ENCODE measurements around the gene OPCML.

The OPCML gene

GRCh38 chr11:132948252-132948651 is 584.0 kb downstream of the OPCML start:
- DNase-seq (ENCODE audit: low read depth in 2 of 2, low spot score in 1 of 2) = no peak

- no peak for DNase-seq (ENCODE audit: low read depth in 2 of 2, low spot score in 1 of 2)
Observed at GRCh38 chr11:132944569-132944944, 587.7 kb downstream of the OPCML start.

- no peak for DNase-seq (ENCODE audit: low read depth in 2 of 2, low spot score in 1 of 2)
Observed at GRCh38 chr11:132943706-132944568, 588.4 kb downstream of the OPCML start.

DNA sequence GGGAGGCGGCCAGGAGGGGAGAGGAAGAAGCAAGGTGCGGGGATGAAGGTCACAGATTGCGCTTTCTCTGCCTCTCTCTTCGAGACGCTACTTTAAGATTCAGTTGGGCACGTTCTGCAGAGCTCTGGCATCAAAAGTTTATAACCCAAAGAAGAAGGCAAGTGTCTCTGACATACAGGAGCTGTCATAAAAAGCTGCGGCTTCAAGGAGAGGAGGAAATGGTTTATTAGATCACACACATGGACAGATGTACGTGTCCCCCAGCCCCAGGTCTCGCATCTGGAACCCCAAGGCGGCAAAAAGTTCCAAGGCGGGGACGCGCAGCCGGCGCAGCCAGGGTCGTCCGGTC is 589.0 kb downstream of the OPCML start:
- DNase-seq (ENCODE audit: low read depth in 2 of 2, low spot score in 1 of 2) = no peak

DNA sequence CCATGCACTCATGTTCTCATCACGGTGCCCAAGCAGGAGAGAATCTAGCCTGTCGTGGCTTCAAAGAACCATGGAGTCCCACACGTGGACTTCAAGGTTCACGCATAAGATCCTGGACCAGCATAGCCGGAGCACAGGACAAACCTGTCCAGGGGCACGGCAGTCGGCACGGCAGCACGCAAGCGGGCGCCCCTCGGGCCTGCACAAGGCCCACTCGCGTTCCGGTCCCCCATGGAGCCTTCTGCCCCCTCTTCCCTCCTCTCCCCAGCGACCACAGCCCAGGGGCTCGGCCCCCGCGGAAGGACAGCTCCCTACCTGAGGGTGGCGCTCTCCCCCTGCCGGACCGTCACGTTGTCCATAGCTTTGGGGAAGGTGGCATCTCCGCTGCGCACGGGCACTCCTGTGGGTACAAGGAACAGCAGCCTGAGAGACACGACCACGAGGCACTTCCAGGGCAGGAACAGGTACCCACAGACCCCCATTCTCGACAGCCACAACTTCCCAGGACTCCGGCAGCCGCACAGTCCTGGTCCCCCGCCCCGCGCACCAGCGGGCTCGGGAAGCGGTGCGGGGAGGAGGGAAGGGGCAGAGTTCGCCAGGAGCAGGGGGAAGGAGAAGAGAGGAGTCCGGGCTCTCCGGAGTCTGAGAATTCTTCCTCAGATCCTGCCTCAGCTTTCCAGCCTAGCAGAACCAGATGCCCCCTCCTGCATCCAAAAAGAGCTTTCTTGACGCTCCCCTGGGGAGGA is 589.5 kb downstream of the OPCML start:
- no peak for DNase-seq (ENCODE audit: low read depth in 2 of 2, low spot score in 1 of 2)

- DNase-seq (ENCODE audit: low read depth in 2 of 2, low spot score in 1 of 2) = no peak
Observed at GRCh38 chr11:132941761-132942160, 590.5 kb downstream of the OPCML start.

GRCh38 chr11:132941024-132941646 is 591.2 kb downstream of the OPCML start:
- DNase-seq (ENCODE audit: low read depth in 2 of 2, low spot score in 1 of 2) = no peak

DNA sequence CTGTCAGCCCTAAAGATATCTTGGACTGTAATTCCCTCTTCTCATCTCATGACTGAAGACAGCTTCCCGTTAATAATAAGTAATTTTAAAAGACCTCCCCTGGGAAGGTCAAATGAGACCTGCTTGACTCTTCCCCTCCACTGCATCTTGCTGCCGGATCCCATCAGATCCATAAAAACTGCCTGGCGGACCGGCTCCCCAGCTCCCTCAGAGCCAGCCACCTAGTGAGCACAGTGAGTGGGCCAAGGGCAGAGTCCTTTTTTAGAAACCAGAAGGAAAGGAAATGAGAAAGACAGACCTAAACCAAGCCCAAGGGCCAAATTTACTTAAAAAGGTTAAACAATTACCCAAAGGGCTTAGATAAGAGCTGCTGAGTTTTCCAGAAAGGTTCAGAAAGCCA is 595.3 kb downstream of the OPCML start:
- no peak for DNase-seq (ENCODE audit: low read depth in 2 of 2, low spot score in 1 of 2)

DNA sequence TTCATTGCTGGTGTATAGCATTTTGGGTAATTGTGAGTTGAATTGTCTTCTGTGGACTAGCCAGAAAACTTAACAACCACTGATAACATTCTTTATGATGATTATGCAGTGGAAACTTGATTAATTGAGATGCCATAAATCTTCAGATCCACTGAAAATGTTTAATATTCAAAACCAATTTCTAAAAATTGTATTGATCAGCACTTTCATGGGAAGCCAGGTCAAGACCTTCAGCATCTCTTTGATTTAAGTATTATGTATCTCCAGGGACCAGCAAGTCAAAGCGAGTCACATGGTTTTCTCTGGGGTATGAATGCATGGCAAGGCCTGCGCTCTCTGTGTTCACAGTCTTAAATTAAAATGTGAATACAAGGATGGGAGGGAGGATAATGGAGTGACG is 596.9 kb downstream of the OPCML start:
- no peak for DNase-seq (ENCODE audit: low read depth in 2 of 2, low spot score in 1 of 2)

GRCh38 chr11:132933703-132934102 is 598.6 kb downstream of the OPCML start:
- DNase-seq (ENCODE audit: low read depth in 2 of 2, low spot score in 1 of 2) = no peak

DNA sequence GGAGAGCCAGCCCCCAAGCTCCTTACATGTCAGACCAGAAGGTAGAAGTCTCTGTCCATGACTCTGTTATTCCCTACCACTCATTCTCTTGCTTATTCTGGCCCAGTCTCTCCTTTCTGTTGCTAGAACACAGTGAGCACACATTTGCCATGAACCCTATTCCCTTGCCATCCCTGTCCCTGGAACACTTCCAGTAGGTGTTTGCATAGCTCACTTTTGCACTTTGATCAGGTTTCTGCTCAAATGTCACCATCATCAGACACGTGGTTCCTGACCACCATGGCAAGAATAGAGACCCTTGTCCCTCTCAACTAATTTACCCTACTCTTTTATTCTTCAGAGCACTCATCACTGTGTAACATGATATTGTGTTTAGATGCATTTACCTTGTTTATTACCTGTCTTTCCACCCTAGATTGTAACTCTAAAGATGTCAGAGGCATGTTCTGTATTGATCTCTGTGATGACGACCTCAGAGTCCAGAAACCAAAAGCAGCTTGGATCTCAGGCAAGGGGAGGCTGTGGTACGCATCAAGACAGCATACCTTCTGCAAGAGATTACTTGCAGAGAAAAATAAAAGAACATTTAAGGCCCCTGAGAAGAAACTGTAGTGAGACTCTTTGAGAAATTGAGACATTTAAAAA is 606.4 kb downstream of the OPCML start:
- DNase-seq (ENCODE audit: low read depth in 2 of 2, low spot score in 1 of 2) = no peak

- DNase-seq (ENCODE audit: low read depth in 2 of 2, low spot score in 1 of 2) = no peak
Observed at GRCh38 chr11:132921597-132921996, 610.7 kb downstream of the OPCML start.

DNA sequence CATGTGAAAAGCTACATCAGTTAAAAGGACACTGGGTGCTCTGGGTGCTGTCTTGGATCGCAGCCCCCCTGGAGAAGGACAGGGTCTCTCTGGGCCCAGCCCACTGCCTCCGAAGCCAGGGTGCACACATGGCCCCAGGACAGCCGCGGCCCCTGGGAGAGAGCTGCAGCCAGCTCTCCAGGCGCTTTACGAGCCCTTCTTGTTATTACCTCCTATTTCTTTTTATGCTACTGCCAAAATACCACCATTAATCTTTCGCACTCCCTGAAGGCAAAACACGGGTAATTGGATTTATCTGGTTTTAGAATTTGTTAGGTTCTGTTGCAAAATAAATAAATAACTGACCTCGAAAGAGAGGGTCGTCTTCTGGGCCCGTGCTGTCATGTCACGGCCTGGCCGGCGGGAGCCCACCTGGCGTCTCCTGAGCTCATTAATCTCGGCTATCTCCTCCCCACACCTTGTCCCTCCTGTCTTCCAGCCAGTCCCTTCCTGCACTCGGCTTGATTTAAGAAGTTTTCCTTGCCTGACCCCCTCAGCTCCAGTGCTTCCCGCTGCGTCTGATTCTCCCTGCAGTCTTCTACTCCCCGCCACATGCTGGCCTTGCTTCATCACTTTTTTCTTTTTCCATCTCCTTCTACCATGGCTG is 611.7 kb downstream of the OPCML start:
- DNase-seq (ENCODE audit: low read depth in 2 of 2, low spot score in 1 of 2) = no peak

- DNase-seq (ENCODE audit: low read depth in 2 of 2, low spot score in 1 of 2) = no peak
Observed at GRCh38 chr11:132914600-132914999, 617.7 kb downstream of the OPCML start.

DNA sequence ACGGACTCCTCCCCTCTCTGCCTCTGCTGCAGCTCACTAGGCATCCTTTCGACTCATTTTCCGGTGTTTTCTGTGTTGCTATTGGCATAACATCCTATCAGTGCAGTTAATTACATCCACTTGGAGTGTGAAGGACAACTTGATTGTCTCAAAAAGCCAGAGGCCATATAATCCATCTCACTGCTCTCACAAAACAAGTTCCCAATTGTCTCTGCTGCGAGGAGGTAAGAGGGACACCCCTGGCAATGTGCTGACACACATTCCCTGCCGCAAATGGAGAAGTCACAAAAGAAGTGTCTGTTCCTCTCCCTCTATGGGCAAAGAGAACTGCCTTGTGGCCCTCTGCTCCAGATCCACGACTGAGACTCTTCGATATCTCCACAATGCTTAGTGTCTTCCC is 618.4 kb downstream of the OPCML start:
- no peak for DNase-seq (ENCODE audit: low read depth in 2 of 2, low spot score in 1 of 2)

GRCh38 chr11:132913295-132913694 is 619.0 kb downstream of the OPCML start:
- no peak for DNase-seq (ENCODE audit: low read depth in 2 of 2, low spot score in 1 of 2)

- DNase-seq (ENCODE audit: low read depth in 2 of 2, low spot score in 1 of 2) = no peak
Observed at GRCh38 chr11:132911186-132911585, 621.1 kb downstream of the OPCML start.

DNA sequence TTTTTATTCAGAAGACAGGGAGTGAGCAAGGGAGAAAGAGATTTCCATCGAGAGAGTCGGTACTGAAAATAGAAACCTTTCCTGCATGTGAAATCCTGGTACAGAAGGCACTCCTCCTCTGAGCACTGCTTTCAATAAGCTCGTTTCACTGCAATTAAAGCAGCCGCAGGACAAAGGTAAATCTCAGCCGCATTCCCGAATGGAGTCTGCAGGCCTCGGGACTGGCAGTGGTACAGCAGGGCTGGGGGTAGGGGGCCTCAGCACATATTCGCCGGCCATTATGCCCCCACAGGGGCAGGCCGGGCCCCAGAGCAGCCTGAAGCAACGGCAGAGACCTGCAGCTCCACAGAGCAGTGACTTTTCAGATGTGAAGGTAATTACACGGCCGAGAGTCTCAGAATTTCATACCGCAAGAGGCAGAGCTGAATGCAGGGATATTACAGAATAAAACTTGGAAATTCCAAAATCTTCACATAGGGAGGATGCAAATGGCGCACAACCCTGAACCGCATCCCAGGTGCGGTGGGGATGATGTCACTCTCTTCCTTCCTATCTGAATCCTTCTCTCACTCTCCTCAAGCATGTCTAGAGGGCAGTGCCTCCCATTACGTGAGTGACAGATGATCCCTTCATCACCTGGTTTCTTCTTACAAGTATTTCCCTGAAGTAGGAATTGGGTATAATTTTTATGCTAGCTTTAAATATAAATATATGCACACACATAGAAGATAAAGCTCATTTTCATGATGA is 622.1 kb downstream of the OPCML start:
- DNase-seq (ENCODE audit: low read depth in 2 of 2, low spot score in 1 of 2) = no peak

GRCh38 chr11:132909021-132909606 is 623.2 kb downstream of the OPCML start:
- DNase-seq (ENCODE audit: low read depth in 2 of 2, low spot score in 1 of 2) = no peak

GRCh38 chr11:132908414-132908810 is 623.9 kb downstream of the OPCML start:
- DNase-seq (ENCODE audit: low read depth in 2 of 2, low spot score in 1 of 2) = no peak

Data from stimulated activated CD8-positive, alpha-beta memory T cell treated with anti-CD3 and anti-CD28 coated beads, Interleukin-4, amount 100 ng/mL, for 1 hour (primary cell).